Measurements from ENCODE around the gene WDFY2. TPM values are rescaled to one million over a fixed set of nuclear protein-coding genes. Genes with fewer than 3 reads are reported as not detected.

WDFY2 gene
- total and polyA plus RNA-seq, 8 donors: 1.4 to 22.6 (median 10.4) TPM

DNA sequence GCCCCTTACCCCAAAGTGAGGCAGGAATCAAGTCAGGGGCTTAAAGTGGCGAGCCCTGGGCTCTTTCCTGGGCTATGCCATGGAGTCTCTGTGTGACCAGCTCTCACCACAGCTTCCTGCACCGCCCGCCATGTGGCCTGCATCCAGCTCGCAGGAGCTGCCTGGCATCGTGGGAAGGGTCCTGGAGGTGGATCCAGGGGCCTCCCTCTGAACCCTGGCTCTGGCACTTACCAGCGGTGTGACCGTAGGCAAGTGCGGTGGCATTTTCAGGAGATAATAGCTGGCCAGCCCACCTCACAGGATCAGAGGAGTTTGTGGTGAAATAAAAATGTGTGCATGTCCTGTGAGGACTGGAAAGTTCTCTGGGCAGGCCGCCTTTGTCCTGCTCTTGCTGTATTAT lies 193.7 kb downstream of the WDFY2 start:
- 83 to 91% (median 86%) methylated on average over 9 of the region's 9 CpGs for WGBS, 5 donors
- H3K4me3 ChIP-seq: no peak overlapping the region
- TF ChIP-seq POLR2A (IDR thresholded peaks at IDR 0.05) (no peak), POLR2AphosphoS5 (IDR thresholded peaks at IDR 0.05) (no peak), EP300 (IDR thresholded peaks at IDR 0.05) (no peak)
- TF ChIP-seq, protein P1, sequence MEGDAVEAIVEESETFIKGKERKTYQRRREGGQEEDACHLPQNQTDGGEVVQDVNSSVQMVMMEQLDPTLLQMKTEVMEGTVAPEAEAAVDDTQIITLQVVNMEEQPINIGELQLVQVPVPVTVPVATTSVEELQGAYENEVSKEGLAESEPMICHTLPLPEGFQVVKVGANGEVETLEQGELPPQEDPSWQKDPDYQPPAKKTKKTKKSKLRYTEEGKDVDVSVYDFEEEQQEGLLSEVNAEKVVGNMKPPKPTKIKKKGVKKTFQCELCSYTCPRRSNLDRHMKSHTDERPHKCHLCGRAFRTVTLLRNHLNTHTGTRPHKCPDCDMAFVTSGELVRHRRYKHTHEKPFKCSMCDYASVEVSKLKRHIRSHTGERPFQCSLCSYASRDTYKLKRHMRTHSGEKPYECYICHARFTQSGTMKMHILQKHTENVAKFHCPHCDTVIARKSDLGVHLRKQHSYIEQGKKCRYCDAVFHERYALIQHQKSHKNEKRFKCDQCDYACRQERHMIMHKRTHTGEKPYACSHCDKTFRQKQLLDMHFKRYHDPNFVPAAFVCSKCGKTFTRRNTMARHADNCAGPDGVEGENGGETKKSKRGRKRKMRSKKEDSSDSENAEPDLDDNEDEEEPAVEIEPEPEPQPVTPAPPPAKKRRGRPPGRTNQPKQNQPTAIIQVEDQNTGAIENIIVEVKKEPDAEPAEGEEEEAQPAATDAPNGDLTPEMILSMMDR (IDR thresholded peaks at IDR 0.05): no peak
- no peaks in the 10 kb centered on the region for H3K27me3 ChIP-seq
- peaks cover 0 to 21% (median under 1%) of the 10 kb centered on the region in 4 donors for H3K4me1 ChIP-seq
- intact Hi-C loops (cut with DNase I; ENCODE audit: low total_unique reads): no loop called here
- peaks cover 0 to 7% (median 3%) of the 10 kb centered on the region in 4 donors for H3K36me3 ChIP-seq
- no peaks in the 10 kb centered on the region for H3K9me3 ChIP-seq
- H3K27ac ChIP-seq: no peak overlapping the region
- DNase-seq: no peak

DNA sequence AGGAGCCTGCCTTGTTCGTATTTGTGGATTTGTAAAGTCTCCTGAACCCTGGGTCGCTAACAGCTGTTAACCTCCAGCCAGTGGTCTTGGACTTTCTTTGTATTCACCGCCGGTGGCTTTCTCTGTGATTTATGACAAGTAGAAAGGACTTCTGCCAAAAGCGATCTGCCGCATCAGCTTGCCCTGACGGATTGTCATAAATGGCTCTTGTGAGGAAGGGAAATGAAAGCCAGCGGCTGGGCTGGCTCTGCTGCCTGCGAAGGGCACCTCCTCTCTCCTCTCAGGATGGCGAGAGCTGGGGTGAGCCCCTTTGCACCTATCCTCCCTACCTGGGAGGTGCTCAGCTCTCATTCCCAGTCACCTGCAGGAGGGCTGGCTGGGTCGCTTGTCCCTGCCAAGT lies 194.1 kb downstream of the WDFY2 start:
- H3K9me3 ChIP-seq: no peaks in the 10 kb centered on the region
- peaks cover 0 to 5% (median 2%) of the 10 kb centered on the region in 4 donors for H3K36me3 ChIP-seq
- DNase-seq: no peak
- intact Hi-C loops (cut with DNase I; ENCODE audit: low total_unique reads): no loop called here
- TF ChIP-seq POLR2AphosphoS5 (IDR thresholded peaks at IDR 0.05): no peak
- TF ChIP-seq POLR2A (IDR thresholded peaks at IDR 0.05): no peak
- no peak for TF ChIP-seq EP300 (IDR thresholded peaks at IDR 0.05)
- no peak overlapping the region for H3K4me3 ChIP-seq
- WGBS, 5 donors: 66 to 83% (median 76%) methylated on average over 11 of the region's 11 CpGs
- H3K27ac ChIP-seq: no peak overlapping the region
- peaks cover 0 to 20% (median 0%) of the 10 kb centered on the region in 4 donors for H3K4me1 ChIP-seq
- no peaks in the 10 kb centered on the region for H3K27me3 ChIP-seq

- Histone ChIP-seq H3K36me3 (no peaks in the 10 kb centered on the region), H3K4me1 (peaks cover 0 to 20% (median 0%) of the 10 kb centered on the region in 4 donors), H3K9me3 (no peaks in the 10 kb centered on the region), H3K27me3 (no peaks in the 10 kb centered on the region), H3K4me3 (no peak overlapping the region), H3K27ac (no peak overlapping the region)
- intact Hi-C loops (cut with DNase I; ENCODE audit: low total_unique reads): no loop called here
- no peak for DNase-seq
- 64 to 74% (median 71%) methylated on average over 3 of the region's 3 CpGs for WGBS, 5 donors
- TF ChIP-seq EP300 (IDR thresholded peaks at IDR 0.05) (no peak), POLR2AphosphoS5 (IDR thresholded peaks at IDR 0.05) (peak in 1 of 3 donors; percentile 5)
Observed at GRCh38 chr13:51780099-51780498, 195.8 kb downstream of the WDFY2 start.

- peak; percentile 51 to 61 for DNase-seq
- WGBS, 5 donors: 64 to 79% (median 73%) methylated on average over 15 of the region's 15 CpGs
- Histone ChIP-seq H3K9me3 (no peaks in the 10 kb centered on the region), H3K4me1 (peaks cover 2 to 31% (median 10%) of the 10 kb centered on the region in 4 donors), H3K4me3 (no peak overlapping the region), H3K27me3 (no peaks in the 10 kb centered on the region), H3K36me3 (no peaks in the 10 kb centered on the region), H3K27ac (no peak overlapping the region)
- TF ChIP-seq POLR2A (IDR thresholded peaks at IDR 0.05): no peak
- TF ChIP-seq, protein P1 (IDR thresholded peaks at IDR 0.05): peak in 3 of 7 experiments; percentile 24 to 37 (median 31)
- intact Hi-C loops (cut with DNase I; ENCODE audit: low total_unique reads): no loop called here
Observed at GRCh38 chr13:51781246-51782022, 197.2 kb downstream of the WDFY2 start.

DNA sequence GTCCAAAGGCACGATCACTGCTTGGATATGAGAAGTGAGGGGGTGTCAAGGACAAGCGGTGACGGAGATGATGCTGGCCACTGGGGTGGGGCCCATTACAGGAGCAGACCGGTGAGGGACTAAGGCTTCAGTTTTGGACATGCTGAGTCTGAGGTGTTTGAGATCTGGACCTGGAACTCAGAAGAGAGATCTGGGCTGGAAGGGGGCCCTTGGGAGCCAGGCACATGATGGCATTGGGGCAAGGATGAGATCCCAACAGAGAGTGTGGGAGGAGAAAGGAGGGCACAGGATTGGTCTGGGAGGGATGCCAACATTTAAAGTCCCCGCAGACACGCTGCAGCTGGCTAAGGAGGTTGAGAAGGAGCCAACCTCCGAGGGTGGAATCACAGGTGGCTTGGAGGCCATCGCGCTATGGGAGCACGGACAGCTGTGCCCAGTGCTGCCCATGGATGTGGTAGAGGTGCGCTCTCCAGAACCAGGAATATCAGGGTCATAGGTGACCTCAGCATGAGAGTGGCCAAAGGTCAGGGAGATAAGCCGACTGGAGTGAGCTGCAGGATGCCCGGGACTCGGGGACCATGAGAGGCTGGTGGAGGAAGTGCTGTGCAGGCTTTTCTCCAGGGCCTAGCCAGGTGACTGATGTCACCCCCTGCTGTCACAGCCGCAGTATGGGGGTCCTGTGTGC lies 197.9 kb downstream of the WDFY2 start:
- Histone ChIP-seq H3K4me3 (no peak overlapping the region), H3K4me1 (peaks cover 5 to 38% (median 17%) of the 10 kb centered on the region in 4 donors), H3K9me3 (no peaks in the 10 kb centered on the region), H3K27me3 (no peaks in the 10 kb centered on the region), H3K36me3 (no peaks in the 10 kb centered on the region), H3K27ac (no peak overlapping the region)
- no peak for TF ChIP-seq POLR2A (IDR thresholded peaks at IDR 0.05)
- TF ChIP-seq POLR2AphosphoS5 (IDR thresholded peaks at IDR 0.05): no peak
- TF ChIP-seq, protein P1 (IDR thresholded peaks at IDR 0.05): no peak
- no peak for TF ChIP-seq EP300 (IDR thresholded peaks at IDR 0.05)
- DNase-seq: no peak
- WGBS, 5 donors: 70 to 82% (median 72%) methylated on average over 15 of the region's 15 CpGs
- intact Hi-C loops (cut with DNase I; ENCODE audit: low total_unique reads): no loop called here

Measured in stomach (tissue), 9 donors.